Hepatocyte (in vitro differentiated cells): Measurements from ENCODE around the gene AQP10. TPM values are rescaled to one million over a fixed set of nuclear protein-coding genes. Genes with fewer than 3 reads are reported as not detected.
A peak's percentile ranks its signal among the peaks of the same experiment; 100 is the strongest.

Experiments
- DNase-seq: peaks from one replicate; pipeline ENCODE4 v3.0.0-alpha.2; 2016; ENCODE audit warnings: low spot score
- H2AFZ ChIP-seq: fragments of 200-600 bp; sonication (generic); 2 replicates; pipeline ENCODE4 v1.6.0; 2016; ENCODE audit warnings: antibody characterized with exemption, mild to moderate bottlenecking
- H3K27ac ChIP-seq: fragments of 200-600 bp; sonication (generic); 2 replicates; pipeline ENCODE4 v1.5.1; 2016; ENCODE audit warnings: mild to moderate bottlenecking
- H3K27me3 ChIP-seq: fragments of 200-600 bp; sonication (generic); 2 replicates; pipeline ENCODE4 v1.6.1; 2016
- H3K36me3 ChIP-seq: fragments of 200-600 bp; sonication (generic); replicated peaks from 2 replicates; pipeline ENCODE4 v1.5.1; 2016; ENCODE audit warnings: low read depth; ENCODE audit not compliant: insufficient read depth
- H3K4me1 ChIP-seq: fragments of 200-600 bp; sonication (generic); 2 replicates; pipeline ENCODE4 v1.5.1; 2016; ENCODE audit warnings: mild to moderate bottlenecking, moderate library complexity; ENCODE audit not compliant: insufficient read depth
- H3K4me2 ChIP-seq: fragments of 200-600 bp; sonication (generic); 2 replicates; pipeline ENCODE4 v1.6.0; 2016
- H3K4me3 ChIP-seq: fragments of 200-600 bp; sonication (generic); 2 replicates; pipeline ENCODE4 v1.5.1; 2016; ENCODE audit warnings: mild to moderate bottlenecking
- H3K79me2 ChIP-seq: fragments of 200-600 bp; sonication (generic); 2 replicates; pipeline ENCODE4 v1.6.0; 2017; ENCODE audit warnings: mild to moderate bottlenecking
- H3K9me2 ChIP-seq: fragments of 200-600 bp; sonication (generic); replicated peaks from 2 replicates; pipeline ENCODE4 v1.6.0; 2017; ENCODE audit warnings: mild to moderate bottlenecking; ENCODE audit not compliant: insufficient read depth
- H3K9me3 ChIP-seq: fragments of 200-600 bp; sonication (generic); 2 replicates; pipeline ENCODE4 v1.5.1; 2016; ENCODE audit warnings: low read depth, mild to moderate bottlenecking
- H4K20me1 ChIP-seq: fragments of 200-600 bp; sonication (generic); 2 replicates; pipeline ENCODE4 v1.6.0; 2016; ENCODE audit warnings: mild to moderate bottlenecking; ENCODE audit not compliant: insufficient read depth, poor library complexity, severe bottlenecking
- EZH2 ChIP-seq: fragments of 200-600 bp; sonication (generic); IDR thresholded peaks from 2 replicates; pipeline ENCODE4 v1.6.1; 2016; ENCODE audit warnings: antibody characterized with exemption, mild to moderate bottlenecking, borderline replicate concordance
- EZH2phosphoT487 ChIP-seq: fragments of 200-600 bp; sonication (generic); IDR thresholded peaks from one replicate; pipeline ENCODE4 v1.6.1; 2018; ENCODE audit warnings: antibody characterized with exemption, mild to moderate bottlenecking, low read depth, moderate library complexity; ENCODE audit not compliant: unreplicated experiment, severe bottlenecking
- WGBS: methylation state at CpG from one replicate; pipeline ENCODE4 v1.1.6; 2016; ENCODE audit warnings: low lambda C conversion rate; ENCODE audit errors: missing lambda C conversion rate; 5-methylcytosine and 5-hydroxymethylcytosine counted together
- polyA plus RNA-seq: library from polyadenylated mRNA; unstranded; fragments of >200 nt; fragmentation: Nextera tagmentation; extraction: Ambion mirVana; gene quantifications from 2 replicates; pipeline ENCODE4 v1.2.1, GENCODE V29; 2016
- total RNA-seq: library from RNA; depleted of rRNA; stranded (reverse); fragments of >200 nt; gene quantifications from 2 replicates; pipeline ENCODE4 v1.2.3, GENCODE V29; 2014
- TF ChIP-seq, protein P1 (sequence below): fragments of 200-600 bp; sonication (generic); IDR thresholded peaks from 2 replicates; pipeline ENCODE4 v1.5.1; 2016; ENCODE audit warnings: antibody characterized with exemption, mild to moderate bottlenecking; ENCODE audit not compliant: poor library complexity

AQP10 gene
- total and polyA plus RNA-seq, 2 experiments from 2014 or later: 2.0 to 3.0 TPM

DNA sequence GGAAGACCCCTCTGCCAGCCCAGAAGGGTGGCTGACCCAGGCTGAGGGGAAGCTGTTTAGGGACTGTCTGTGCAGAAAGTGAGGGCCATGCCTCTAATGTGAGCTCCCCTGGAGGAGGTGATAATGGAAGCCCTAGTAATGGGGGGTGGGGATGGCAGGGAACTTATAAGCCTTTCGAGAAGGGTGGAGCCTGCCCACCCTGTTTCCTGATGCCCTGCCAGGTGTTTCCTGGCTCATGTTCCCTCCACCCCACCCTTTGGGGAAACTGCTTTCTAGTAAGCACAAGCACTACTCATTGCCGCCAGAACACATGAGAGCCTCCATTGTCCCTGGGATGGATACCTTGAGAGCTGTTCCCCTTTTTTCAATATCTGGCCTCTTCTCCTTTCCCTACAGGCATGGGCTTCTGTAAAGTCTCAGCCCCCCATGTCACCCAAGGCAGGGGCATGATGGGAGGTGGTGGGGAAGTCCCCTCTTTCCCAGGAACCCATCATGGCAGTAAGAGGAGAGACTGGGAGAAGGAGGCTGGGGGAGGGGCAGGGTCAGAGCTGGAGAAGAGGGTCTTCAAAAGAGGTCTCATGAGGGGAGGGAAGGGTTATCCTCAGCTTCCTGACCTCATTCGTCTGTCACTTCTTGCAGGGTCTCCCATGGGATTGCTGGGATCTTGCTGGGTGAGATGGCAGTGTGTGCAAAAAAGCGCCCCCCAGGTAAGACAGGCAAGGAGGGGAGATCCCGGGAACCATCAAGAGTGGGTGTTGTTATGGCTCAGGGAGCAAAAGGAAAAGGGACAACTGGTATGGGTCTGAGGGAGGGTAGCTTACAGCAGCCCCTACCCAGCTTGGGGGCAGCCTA lies 6.8 kb downstream of the AQP10 start:
- no peak for TF ChIP-seq EZH2phosphoT487
- TF ChIP-seq, protein P1, sequence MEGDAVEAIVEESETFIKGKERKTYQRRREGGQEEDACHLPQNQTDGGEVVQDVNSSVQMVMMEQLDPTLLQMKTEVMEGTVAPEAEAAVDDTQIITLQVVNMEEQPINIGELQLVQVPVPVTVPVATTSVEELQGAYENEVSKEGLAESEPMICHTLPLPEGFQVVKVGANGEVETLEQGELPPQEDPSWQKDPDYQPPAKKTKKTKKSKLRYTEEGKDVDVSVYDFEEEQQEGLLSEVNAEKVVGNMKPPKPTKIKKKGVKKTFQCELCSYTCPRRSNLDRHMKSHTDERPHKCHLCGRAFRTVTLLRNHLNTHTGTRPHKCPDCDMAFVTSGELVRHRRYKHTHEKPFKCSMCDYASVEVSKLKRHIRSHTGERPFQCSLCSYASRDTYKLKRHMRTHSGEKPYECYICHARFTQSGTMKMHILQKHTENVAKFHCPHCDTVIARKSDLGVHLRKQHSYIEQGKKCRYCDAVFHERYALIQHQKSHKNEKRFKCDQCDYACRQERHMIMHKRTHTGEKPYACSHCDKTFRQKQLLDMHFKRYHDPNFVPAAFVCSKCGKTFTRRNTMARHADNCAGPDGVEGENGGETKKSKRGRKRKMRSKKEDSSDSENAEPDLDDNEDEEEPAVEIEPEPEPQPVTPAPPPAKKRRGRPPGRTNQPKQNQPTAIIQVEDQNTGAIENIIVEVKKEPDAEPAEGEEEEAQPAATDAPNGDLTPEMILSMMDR: no peak
- TF ChIP-seq EZH2: no peak
- H3K4me1 ChIP-seq: peaks cover 18% of the 10 kb centered on the region
- no peak overlapping the region for H3K27ac ChIP-seq
- H3K4me2 ChIP-seq: peak overlapping the region; percentile 86
- no peak overlapping the region for H2AFZ ChIP-seq
- no peaks in the 10 kb centered on the region for H3K36me3 ChIP-seq
- no peaks in the 10 kb centered on the region for H3K9me2 ChIP-seq
- no peaks in the 10 kb centered on the region for H3K9me3 ChIP-seq
- H3K27me3 ChIP-seq: no peaks in the 10 kb centered on the region
- no peak for DNase-seq
- 61% methylated on average over 5 of the region's 5 CpGs for WGBS
- H3K79me2 ChIP-seq: peaks cover 9% of the 10 kb centered on the region
- H4K20me1 ChIP-seq: no peaks in the 10 kb centered on the region
- H3K4me3 ChIP-seq: peak overlapping the region; percentile 1

DNA sequence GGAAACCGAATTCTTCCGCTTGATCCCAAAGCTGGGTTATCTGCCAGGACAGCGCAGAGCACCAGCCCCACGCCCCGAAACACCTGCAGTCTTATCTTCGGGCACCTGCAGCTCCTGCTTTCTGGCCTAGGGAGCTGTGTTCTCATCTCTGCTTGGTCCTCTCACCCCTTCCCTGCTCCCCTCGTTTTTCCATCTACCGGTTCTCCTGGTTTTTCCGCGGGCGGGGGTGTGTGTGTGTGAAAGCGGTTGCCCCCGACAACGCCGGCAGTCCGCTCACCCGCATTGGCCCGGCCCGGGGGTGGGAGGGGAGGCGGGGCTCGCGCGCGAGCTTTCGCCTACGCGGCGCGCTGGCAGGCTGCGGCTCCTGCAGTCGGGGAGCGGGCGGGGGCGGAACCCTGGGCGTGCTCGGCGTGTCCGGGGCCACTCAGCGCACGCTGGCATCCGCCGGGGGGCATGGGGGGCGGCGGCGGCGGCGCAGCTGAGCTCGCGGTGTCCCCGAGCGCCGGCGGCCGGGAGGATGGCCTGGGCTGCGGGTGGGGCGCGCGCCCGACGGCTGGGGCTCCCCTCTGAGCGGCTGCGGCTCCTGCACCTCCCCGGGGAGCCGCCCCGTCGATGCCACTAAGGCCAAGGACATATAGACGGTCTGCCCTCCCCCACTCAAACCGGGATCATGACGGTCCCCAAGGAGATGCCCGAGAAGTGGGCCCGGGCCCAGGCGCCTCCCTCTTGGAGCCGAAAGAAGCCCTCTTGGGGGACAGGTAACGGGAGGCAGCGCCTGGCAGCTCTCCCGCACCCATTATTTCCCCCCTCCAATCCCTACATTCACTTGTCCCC lies 7.6 kb downstream of the AQP10 start:
- TF ChIP-seq EZH2: no peak
- TF ChIP-seq EZH2phosphoT487: no peak
- TF ChIP-seq, protein P1: no peak
- 14% methylated on average over 27 of the region's 76 CpGs for WGBS
- Histone ChIP-seq H3K4me3 (peak overlapping the region; percentile 1), H2AFZ (no peak overlapping the region), H3K4me2 (peak overlapping the region; percentile 86), H3K9me2 (no peaks in the 10 kb centered on the region), H3K9me3 (no peaks in the 10 kb centered on the region), H3K36me3 (no peaks in the 10 kb centered on the region), H4K20me1 (no peaks in the 10 kb centered on the region), H3K4me1 (peaks cover 18% of the 10 kb centered on the region), H3K27ac (no peak overlapping the region), H3K27me3 (no peaks in the 10 kb centered on the region), H3K79me2 (peaks cover 9% of the 10 kb centered on the region)
- peak; percentile 88 for DNase-seq

DNA sequence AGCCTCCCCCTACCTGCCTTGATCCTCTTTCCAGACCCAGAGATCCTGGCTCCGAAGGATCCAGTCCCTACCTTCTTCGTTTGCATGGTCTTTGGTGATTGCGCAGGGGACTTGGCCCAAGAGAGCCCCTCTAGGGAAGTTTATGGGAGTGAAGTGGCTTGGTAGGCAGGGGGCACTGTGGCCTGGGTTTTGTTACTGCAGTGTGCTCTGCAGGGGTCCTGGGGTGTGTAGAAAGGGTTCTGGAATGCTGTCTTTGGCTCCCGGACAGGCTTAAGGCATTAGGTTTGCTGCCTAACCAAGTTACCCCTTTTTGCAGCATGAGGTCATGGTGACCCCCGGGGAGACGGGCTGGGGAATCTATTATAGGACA lies 8.2 kb downstream of the AQP10 start:
- Histone ChIP-seq H3K79me2 (peaks cover 9% of the 10 kb centered on the region), H3K4me1 (peaks cover 21% of the 10 kb centered on the region), H3K27me3 (no peaks in the 10 kb centered on the region), H2AFZ (no peak overlapping the region), H3K4me3 (no peak overlapping the region), H3K9me3 (no peaks in the 10 kb centered on the region), H3K27ac (no peak overlapping the region), H4K20me1 (no peaks in the 10 kb centered on the region), H3K36me3 (no peaks in the 10 kb centered on the region), H3K9me2 (no peaks in the 10 kb centered on the region), H3K4me2 (peak overlapping the region; percentile 86)
- 59% methylated on average over 6 of the region's 6 CpGs for whole genome bisulfite sequencing
- DNase-seq: no peak
- TF ChIP-seq, protein P1: peak; percentile 26
- TF ChIP-seq EZH2phosphoT487: no peak
